GM10248 (cell line): Measurements from ENCODE around the gene SIRT7.
A peak's percentile ranks its signal among the peaks of the same experiment; 100 is the strongest.

Experiments used
- CTCF ChIA-PET: fragments of 300-600 bp; sonication (Branson Sonifier 250); formaldehyde crosslinking; extraction: SDS; loops from one replicate; lab custom pipeline; 2021; ENCODE audit warnings: antibody characterized with exemption; lab: Yijun Ruan, JAX
- POLR2A ChIA-PET: fragments of 350-650 bp; sonication (Branson Sonifier 250); formaldehyde crosslinking; extraction: SDS; loops from one replicate; lab custom pipeline; 2020; ENCODE audit warnings: antibody characterized with exemption; lab: Yijun Ruan, JAX
- DNase-seq: peaks from one replicate; pipeline ENCODE4 v3.0.0; 2012; ENCODE audit errors: extremely low spot score
- CTCF ChIP-seq: IDR thresholded peaks from 2 replicates; pipeline ENCODE4 v1.5.1; 2012; ENCODE audit warnings: mild to moderate bottlenecking, low read depth; ENCODE audit errors: extremely low read depth, missing control alignments, control extremely low read depth

Gene SIRT7

DNA sequence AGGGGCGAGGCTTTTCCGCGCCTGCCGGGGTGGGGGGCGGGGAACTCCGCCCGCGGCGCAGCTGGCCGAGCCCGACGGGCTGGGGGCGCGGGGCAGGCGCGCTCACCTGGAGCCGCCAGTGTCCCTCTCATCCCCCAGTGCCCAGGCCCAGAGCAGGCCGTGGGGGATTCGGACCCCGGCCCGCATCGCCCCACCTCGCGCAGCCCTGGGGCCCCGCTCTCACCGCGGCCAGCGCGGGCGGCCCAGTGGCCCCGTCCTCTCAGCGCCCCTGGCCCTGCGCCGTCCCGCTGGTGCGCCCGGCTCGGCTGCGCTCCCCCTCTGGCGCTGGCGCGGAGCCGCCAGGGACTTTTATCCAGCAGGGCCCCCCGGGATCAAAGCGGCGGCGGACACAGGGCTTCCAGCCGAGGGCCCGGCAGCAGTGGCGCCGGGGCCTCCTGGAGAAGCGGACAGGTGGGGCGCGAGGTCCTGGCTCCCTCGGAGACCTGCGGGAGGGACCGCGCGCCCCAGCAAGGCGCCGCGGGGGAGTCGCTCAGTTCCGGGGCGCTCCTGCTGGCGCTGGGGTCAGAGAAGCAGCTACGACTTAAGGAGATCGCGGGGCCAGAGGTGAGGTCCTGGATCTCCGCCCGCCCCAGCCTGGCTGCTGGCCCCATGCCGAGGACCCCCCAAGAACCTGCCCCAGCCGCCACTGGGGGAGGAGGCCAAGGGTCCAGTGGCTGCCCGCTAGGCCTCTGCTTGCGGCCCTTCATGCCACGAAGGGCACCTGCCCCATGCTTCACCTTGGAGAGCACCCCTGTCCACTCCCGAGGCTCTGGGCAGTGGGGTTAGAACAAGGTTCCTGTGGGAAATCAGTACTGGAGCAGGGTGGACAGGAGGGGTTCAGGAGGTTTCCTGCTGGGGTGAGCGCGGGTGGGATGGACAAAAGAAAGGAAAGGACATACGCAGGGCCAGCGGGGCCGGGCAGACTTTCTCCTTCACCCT is 43.8 kb upstream of the SIRT7 start:
- POLR2A ChIA-PET: no interaction called here

DNA sequence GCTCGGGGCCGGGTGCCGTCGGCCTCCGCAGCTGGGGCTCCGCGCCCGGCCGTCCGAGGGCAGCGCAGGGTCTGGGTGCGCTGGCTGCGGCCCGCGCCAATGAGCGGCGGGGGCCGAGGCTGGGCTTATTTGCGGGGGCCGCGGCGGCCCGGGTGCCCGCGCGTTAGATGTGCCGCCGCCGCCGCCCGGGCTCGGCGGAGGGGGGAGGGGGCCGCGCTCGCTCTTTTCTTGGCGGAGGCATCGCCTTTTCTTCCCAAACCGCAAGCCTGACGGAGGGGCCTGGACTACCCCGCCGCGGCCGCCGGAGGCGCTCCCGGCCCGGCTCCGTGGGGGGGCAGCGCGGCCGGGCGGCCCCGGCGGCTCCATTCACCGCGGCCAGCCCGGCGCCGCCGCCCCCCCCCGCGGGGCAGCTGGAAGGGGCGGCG is 43.1 kb upstream of the SIRT7 start, which contains the start of gene NOTUM:
Gene NOTUM, minus strand, starts transcription at position 101 of the 425 bp plus-strand sequence. CDS start 278 bp downstream, outside the sequence.
- no peak for TF ChIP-seq CTCF
- ChIA-PET CTCF (interaction anchor here (1.5 to 3.1 kb wide), 9 partner anchors 7 to 77 kb away, joined by 3 to 106 read pairs (median 14); partner anchors contain the start of genes CENPX, DCXR and LRRC45), POLR2A (no interaction called here)
- no peak for DNase-seq

More for the DNA sequence above, 43.8 kb upstream of the SIRT7 start:
- DNase-seq: no peak
- CTCF ChIA-PET: interaction anchor here (1.3 to 3.1 kb wide), 5 partner anchors 11 to 60 kb away, joined by 3 to 106 read pairs (median 8); partner anchors contain the start of genes CENPX and LRRC45
- no peak for TF ChIP-seq CTCF

- TF ChIP-seq CTCF: no peak
- ChIA-PET CTCF (interaction anchor here (0.7 to 3.1 kb wide), 42 partner anchors 8 to 288 kb away, joined by 3 to 106 read pairs (median 4); partner anchors contain the start of genes ASPSCR1, CENPX, DCXR and DUS1L), POLR2A (interaction anchor here (0.6 to 0.9 kb wide), 2 partner anchors 116 to 138 kb away, joined by 3 read pairs; partner anchors contain the start of gene FASN)
- DNase-seq: no peak
Measured at GRCh38 chr17:81960130-81960958, 42.4 kb upstream of the SIRT7 start.

- peak; percentile 89 for DNase-seq
- POLR2A ChIA-PET: interaction anchor here (0.6 to 0.9 kb wide), 2 partner anchors 116 to 139 kb away, joined by 3 read pairs; partner anchors contain the start of gene FASN
- peak; percentile 100 for TF ChIP-seq CTCF
- CTCF ChIA-PET: interaction anchor here (0.7 to 3.1 kb wide), 52 partner anchors 9 to 287 kb away, joined by 3 to 106 read pairs (median 4); partner anchors contain the start of genes ASPSCR1, CENPX, DCXR and DUS1L
Measured at GRCh38 chr17:81959362-81960129, 41.6 kb upstream of the SIRT7 start.

DNA sequence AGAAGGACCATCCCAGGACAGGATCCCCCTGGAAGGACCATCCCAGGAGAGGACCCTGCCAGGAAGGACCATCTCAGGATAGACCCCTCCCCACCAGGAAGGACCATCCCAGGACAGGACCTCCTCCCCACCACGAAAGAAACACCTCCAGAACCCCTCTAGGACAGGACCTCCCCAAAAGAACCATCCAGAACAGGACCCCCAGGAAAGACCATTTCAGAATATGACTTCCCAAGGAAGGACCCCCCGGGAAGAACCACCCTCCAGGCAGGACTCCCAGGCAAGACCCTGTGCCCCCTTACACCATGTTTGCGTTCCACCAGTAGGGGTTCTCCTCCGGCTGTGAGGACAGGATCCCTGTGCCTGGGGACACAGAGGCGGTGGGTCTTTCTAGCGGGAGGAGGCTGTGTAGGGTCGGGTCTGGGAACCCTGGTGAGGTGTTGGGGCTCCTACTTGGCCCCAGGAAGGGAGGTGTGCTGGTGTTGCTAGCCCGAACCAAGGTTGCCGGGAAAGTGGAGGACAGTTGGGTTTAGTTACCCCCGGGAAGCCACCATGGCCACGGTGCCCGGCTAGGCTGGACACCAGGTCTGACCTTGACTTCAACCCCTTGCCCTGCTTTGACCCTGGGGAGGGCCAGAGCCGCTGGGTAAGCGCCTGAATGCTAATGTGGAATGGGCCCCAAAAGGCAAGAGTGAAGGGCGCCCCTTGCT is 40.8 kb upstream of the SIRT7 start:
- no peak for DNase-seq
- TF ChIP-seq CTCF: no peak
- ChIA-PET POLR2A (interaction anchor here (0.9 kb wide), 1 partner anchor 139 kb away, joined by 3 read pairs; the partner anchor contains the start of gene FASN), CTCF (interaction anchor here (0.7 to 3.1 kb wide), 48 partner anchors 8 to 256 kb away, joined by 3 to 106 read pairs (median 4); partner anchors contain the start of genes ASPSCR1, CENPX, DCXR and DUS1L)
